Osteocyte (in vitro differentiated cells): ENCODE results near the gene PSMB11. TPM values are rescaled to one million over a fixed set of nuclear protein-coding genes. Genes with fewer than 3 reads are reported as not detected.

Experiments
- DNase-seq: peaks from one replicate; pipeline ENCODE4 v3.0.0; 2021; ENCODE audit warnings: mixed read lengths; ENCODE audit not compliant: unreplicated experiment; ENCODE audit errors: extremely low spot score
- H3K27ac Mint-ChIP-seq: one replicate; pipeline ENCODE4 v1.8.0; 2021; ENCODE audit warnings: mild to moderate bottlenecking, mixed read lengths; ENCODE audit not compliant: unreplicated experiment
- H3K27me3 Mint-ChIP-seq: one replicate; pipeline ENCODE4 v1.8.0; 2021; ENCODE audit warnings: mixed read lengths; ENCODE audit not compliant: unreplicated experiment
- H3K36me3 Mint-ChIP-seq: one replicate; pipeline ENCODE4 v1.8.0; 2021; ENCODE audit warnings: mixed read lengths; ENCODE audit not compliant: unreplicated experiment
- H3K4me1 Mint-ChIP-seq: one replicate; pipeline ENCODE4 v1.8.0; 2021; ENCODE audit warnings: mixed read lengths; ENCODE audit not compliant: unreplicated experiment
- H3K4me3 Mint-ChIP-seq: one replicate; pipeline ENCODE4 v1.8.0; 2021; ENCODE audit warnings: mild to moderate bottlenecking, moderate library complexity, mixed read lengths; ENCODE audit not compliant: unreplicated experiment
- H3K9me3 Mint-ChIP-seq: one replicate; pipeline ENCODE4 v1.8.0; 2021; ENCODE audit warnings: mixed read lengths; ENCODE audit not compliant: unreplicated experiment
- CTCF ChIP-seq: fragments of 200-600 bp; sonication (generic); IDR thresholded peaks from 2 replicates; pipeline ENCODE4 v1.5.0; 2021; ENCODE audit warnings: antibody characterized with exemption, mild to moderate bottlenecking, moderate library complexity
- total RNA-seq: library from RNA; stranded (reverse); gene quantifications from 2 replicates; pipeline ENCODE4 v1.2.1, GENCODE V29; 2021

Gene PSMB11
- total RNA-seq, 1 donor from 2014 or later: not detected

- Mint-ChIP-seq H3K4me1 (peaks cover 15% of the 10 kb centered on the region), H3K27me3 (no peaks in the 10 kb centered on the region), H3K36me3 (no peaks in the 10 kb centered on the region), H3K27ac (no peak overlapping the region), H3K4me3 (no peak overlapping the region), H3K9me3 (no peaks in the 10 kb centered on the region)
- TF ChIP-seq CTCF: no peak
- DNase-seq: no peak
These were observed 2.8 kb downstream of the PSMB11 start for GRCh38 chr14:23044840-23045239.

- Mint-ChIP-seq H3K4me1 (peaks cover 15% of the 10 kb centered on the region), H3K4me3 (no peak overlapping the region), H3K36me3 (no peaks in the 10 kb centered on the region), H3K27me3 (no peaks in the 10 kb centered on the region), H3K9me3 (no peaks in the 10 kb centered on the region), H3K27ac (no peak overlapping the region)
- no peak for TF ChIP-seq CTCF
- DNase-seq: no peak
These were observed 3.7 kb downstream of the PSMB11 start for GRCh38 chr14:23045419-23046357.

- no peaks in the 10 kb centered on the region for H3K9me3 Mint-ChIP-seq
- H3K27ac Mint-ChIP-seq: peak overlapping the region; percentile 82
- no peak overlapping the region for H3K4me3 Mint-ChIP-seq
These were observed 5.1 kb downstream of the PSMB11 start for GRCh38 chr14:23047034-23047634.

GRCh38 chr14:23047751-23048693 lies 6.0 kb downstream of the PSMB11 start:
- Mint-ChIP-seq H3K4me1 (peaks cover 15% of the 10 kb centered on the region), H3K27me3 (no peaks in the 10 kb centered on the region), H3K27ac (peak overlapping the region; percentile 82), H3K9me3 (no peaks in the 10 kb centered on the region), H3K4me3 (no peak overlapping the region), H3K36me3 (no peaks in the 10 kb centered on the region)
- no peak for DNase-seq
- no peak for TF ChIP-seq CTCF

More at GRCh38 chr14:23047034-23047634, 5.1 kb downstream of the PSMB11 start:
- no peak for TF ChIP-seq CTCF
- no peak for DNase-seq
- no peaks in the 10 kb centered on the region for H3K27me3 Mint-ChIP-seq
- no peaks in the 10 kb centered on the region for H3K36me3 Mint-ChIP-seq
- peaks cover 15% of the 10 kb centered on the region for H3K4me1 Mint-ChIP-seq
